ENCODE measurements around the gene FAM161B.
A peak's percentile ranks its signal among the peaks of the same experiment; 100 is the strongest.
"Not testable (repeated sequence)": the region's sequence is repeated elsewhere in the genome, so short reads cannot be mapped to it uniquely, and the experiment has no call there.

Gene FAM161B

GRCh38 chr14:73936548-73936947, 13.3 kb downstream of the FAM161B start:
- Histone ChIP-seq H3K36me3 (peaks cover 27% of the 10 kb centered on the region), H3K4me1 (no peaks in the 10 kb centered on the region)
- no peak for TF ChIP-seq CTCF (IDR thresholded peaks at IDR 0.05; ENCODE audit: low read depth, low read length)

GRCh38 chr14:73935666-73936065, 14.2 kb downstream of the FAM161B start:
- H3K4me3 ChIP-seq (ENCODE audit: low read depth, low read length), result no peak overlapping the region
- H3K36me3 ChIP-seq, result peaks cover 35% of the 10 kb centered on the region
- peak; percentile 42 for TF ChIP-seq CTCF (IDR thresholded peaks at IDR 0.05; ENCODE audit: low read depth, low read length)
- H3K4me1 ChIP-seq, result no peaks in the 10 kb centered on the region
- no peaks in the 10 kb centered on the region for H3K9me3 ChIP-seq
- no peaks in the 10 kb centered on the region for H3K27me3 ChIP-seq
- DNase-seq, result no peak

More at GRCh38 chr14:73936548-73936947, 13.3 kb downstream of the FAM161B start:
- DNase-seq, result no peak
- Histone ChIP-seq H3K4me3 (ENCODE audit: low read depth, low read length) (no peak overlapping the region), H3K27me3 (no peaks in the 10 kb centered on the region), H3K9me3 (no peaks in the 10 kb centered on the region)

GRCh38 chr14:73924337-73924736, 25.6 kb downstream of the FAM161B start:
- TF ChIP-seq CTCF (IDR thresholded peaks at IDR 0.05; ENCODE audit: low read depth, low read length), result no peak
- Histone ChIP-seq H3K4me1 (no peaks in the 10 kb centered on the region), H3K27me3 (no peaks in the 10 kb centered on the region), H3K9me3 (no peaks in the 10 kb centered on the region), H3K36me3 (peaks cover 68% of the 10 kb centered on the region), H3K4me3 (ENCODE audit: low read depth, low read length) (no peak overlapping the region)
- DNase-seq, result no peak

GRCh38 chr14:73919457-73919856, 30.4 kb downstream of the FAM161B start:
- H3K4me1 ChIP-seq; DNase-seq; H3K27me3 ChIP-seq; H3K9me3 ChIP-seq; H3K4me3 ChIP-seq (ENCODE audit: low read depth, low read length): not testable (repeated sequence)
- peaks cover 58% of the 10 kb centered on the region for H3K36me3 ChIP-seq

GRCh38 chr14:73916324-73916723, 33.6 kb downstream of the FAM161B start:
- TF ChIP-seq CTCF (IDR thresholded peaks at IDR 0.05; ENCODE audit: low read depth, low read length), result no peak
- H3K36me3 ChIP-seq, result peaks cover 50% of the 10 kb centered on the region
- DNase-seq, result no peak
- no peaks in the 10 kb centered on the region for H3K4me1 ChIP-seq
- no peak overlapping the region for H3K4me3 ChIP-seq (ENCODE audit: low read depth, low read length)
- H3K9me3 ChIP-seq, result no peaks in the 10 kb centered on the region
- H3K27me3 ChIP-seq, result no peaks in the 10 kb centered on the region

- DNase-seq, result no peak
- TF ChIP-seq CTCF (IDR thresholded peaks at IDR 0.05; ENCODE audit: low read depth, low read length), result no peak
- Histone ChIP-seq H3K9me3 (no peaks in the 10 kb centered on the region), H3K4me3 (ENCODE audit: low read depth, low read length) (no peak overlapping the region), H3K27me3 (no peaks in the 10 kb centered on the region), H3K4me1 (no peaks in the 10 kb centered on the region), H3K36me3 (peaks cover 59% of the 10 kb centered on the region)
These were observed 36.6 kb downstream of the FAM161B start for GRCh38 chr14:73913256-73913655.

- no peak for TF ChIP-seq CTCF (IDR thresholded peaks at IDR 0.05; ENCODE audit: low read depth, low read length)
- H3K27me3 ChIP-seq, result no peaks in the 10 kb centered on the region
- peaks cover 64% of the 10 kb centered on the region for H3K36me3 ChIP-seq
- H3K4me1 ChIP-seq, result no peaks in the 10 kb centered on the region
- H3K9me3 ChIP-seq, result no peaks in the 10 kb centered on the region
- DNase-seq, result no peak
- H3K4me3 ChIP-seq (ENCODE audit: low read depth, low read length), result no peak overlapping the region
These were observed 40.2 kb downstream of the FAM161B start for GRCh38 chr14:73909681-73910080.
